Progenitor cell of endocrine pancreas (in vitro differentiated cells): ENCODE data around the gene SCUBE1. TPM values are rescaled to one million over a fixed set of nuclear protein-coding genes. Genes with fewer than 3 reads are reported as not detected.

ENCODE experiments used
- DNase-seq: peaks from one replicate; pipeline ENCODE4 v3.0.0; 2021; ENCODE audit warnings: low spot score; ENCODE audit not compliant: unreplicated experiment
- H3K27ac Mint-ChIP-seq: 2 replicates; pipeline ENCODE4 v1.8.0; 2021; ENCODE audit warnings: mild to moderate bottlenecking, moderate library complexity, mixed read lengths
- H3K27me3 Mint-ChIP-seq: 2 replicates; pipeline ENCODE4 v1.8.0; 2021; ENCODE audit warnings: mixed read lengths
- H3K36me3 Mint-ChIP-seq: 2 replicates; pipeline ENCODE4 v1.8.0; 2022; ENCODE audit warnings: mixed read lengths; ENCODE audit not compliant: insufficient read depth
- H3K4me1 Mint-ChIP-seq: 2 replicates; pipeline ENCODE4 v1.8.0; 2021; ENCODE audit warnings: low read depth, mixed read lengths
- H3K4me3 Mint-ChIP-seq: 2 replicates; pipeline ENCODE4 v1.8.0; 2021; ENCODE audit warnings: low read depth, mild to moderate bottlenecking, moderate library complexity, mixed read lengths
- H3K9me3 Mint-ChIP-seq: 2 replicates; pipeline ENCODE4 v1.8.0; 2021; ENCODE audit warnings: low read depth, mixed read lengths
- total RNA-seq: library from RNA; stranded (reverse); gene quantifications from 2 replicates; pipeline ENCODE4 v1.2.1, GENCODE V29; 2021
- TF ChIP-seq, protein P1 (sequence below): fragments of 200-600 bp; sonication (generic); IDR thresholded peaks from one replicate; pipeline ENCODE4 v1.5.0; 2021; ENCODE audit warnings: antibody characterized with exemption, mild to moderate bottlenecking; ENCODE audit not compliant: unreplicated experiment

SCUBE1 gene
- total RNA-seq, 1 donor from 2014 or later: 4.5 TPM

DNA sequence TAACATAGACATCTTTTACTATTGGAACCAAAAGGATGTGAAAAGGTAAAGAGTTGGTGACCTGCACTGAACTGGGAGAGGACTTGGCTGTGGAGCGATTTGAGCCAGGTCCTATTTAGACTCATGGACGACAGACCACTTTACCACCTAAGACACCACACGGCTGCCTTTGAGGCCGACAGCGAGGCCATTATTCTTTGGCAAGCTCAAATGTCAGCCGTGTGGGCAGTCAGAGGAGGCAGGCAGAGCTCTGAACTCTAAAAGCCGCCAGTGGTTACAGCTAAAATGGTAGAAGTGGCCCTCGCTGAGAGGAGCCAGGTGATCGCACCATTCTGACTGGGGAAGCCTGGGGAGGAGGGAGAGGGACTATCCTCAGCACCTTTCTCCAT, 50.5 kb downstream of the SCUBE1 start:
- H3K27me3 Mint-ChIP-seq: peaks cover 29% of the 10 kb centered on the region
- H3K36me3 Mint-ChIP-seq: no peaks in the 10 kb centered on the region
- TF ChIP-seq, protein P1, sequence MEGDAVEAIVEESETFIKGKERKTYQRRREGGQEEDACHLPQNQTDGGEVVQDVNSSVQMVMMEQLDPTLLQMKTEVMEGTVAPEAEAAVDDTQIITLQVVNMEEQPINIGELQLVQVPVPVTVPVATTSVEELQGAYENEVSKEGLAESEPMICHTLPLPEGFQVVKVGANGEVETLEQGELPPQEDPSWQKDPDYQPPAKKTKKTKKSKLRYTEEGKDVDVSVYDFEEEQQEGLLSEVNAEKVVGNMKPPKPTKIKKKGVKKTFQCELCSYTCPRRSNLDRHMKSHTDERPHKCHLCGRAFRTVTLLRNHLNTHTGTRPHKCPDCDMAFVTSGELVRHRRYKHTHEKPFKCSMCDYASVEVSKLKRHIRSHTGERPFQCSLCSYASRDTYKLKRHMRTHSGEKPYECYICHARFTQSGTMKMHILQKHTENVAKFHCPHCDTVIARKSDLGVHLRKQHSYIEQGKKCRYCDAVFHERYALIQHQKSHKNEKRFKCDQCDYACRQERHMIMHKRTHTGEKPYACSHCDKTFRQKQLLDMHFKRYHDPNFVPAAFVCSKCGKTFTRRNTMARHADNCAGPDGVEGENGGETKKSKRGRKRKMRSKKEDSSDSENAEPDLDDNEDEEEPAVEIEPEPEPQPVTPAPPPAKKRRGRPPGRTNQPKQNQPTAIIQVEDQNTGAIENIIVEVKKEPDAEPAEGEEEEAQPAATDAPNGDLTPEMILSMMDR: no peak
- no peak overlapping the region for H3K27ac Mint-ChIP-seq
- H3K4me3 Mint-ChIP-seq: no peak overlapping the region
- peaks cover 22% of the 10 kb centered on the region for H3K4me1 Mint-ChIP-seq
- DNase-seq: no peak
- H3K9me3 Mint-ChIP-seq: no peaks in the 10 kb centered on the region

DNA sequence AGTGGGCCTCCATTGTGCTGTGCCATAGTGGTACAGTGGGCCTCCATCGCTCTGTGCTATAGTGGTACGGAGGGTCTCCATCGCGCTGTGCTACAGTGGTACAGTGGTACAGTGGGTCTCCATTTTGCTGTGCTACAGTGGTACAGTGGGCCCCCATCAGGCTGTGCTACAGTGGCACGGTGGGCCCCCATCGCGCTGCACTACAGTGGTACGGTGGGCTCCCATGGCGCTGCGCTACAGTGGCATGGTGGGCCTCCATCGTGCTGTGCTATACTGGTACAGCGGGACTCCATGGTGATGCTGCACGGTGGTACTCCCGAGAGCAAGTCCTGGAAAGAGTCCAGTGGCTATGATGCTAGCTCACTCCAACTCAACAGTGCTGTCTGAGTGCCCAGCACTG, 51.8 kb downstream of the SCUBE1 start:
- Mint-ChIP-seq H3K36me3 (no peaks in the 10 kb centered on the region), H3K27me3 (peaks cover 32% of the 10 kb centered on the region), H3K4me3 (no peak overlapping the region), H3K9me3 (no peaks in the 10 kb centered on the region), H3K27ac (no peak overlapping the region), H3K4me1 (peaks cover 22% of the 10 kb centered on the region)
- TF ChIP-seq, protein P1: no peak
- no peak for DNase-seq

DNA sequence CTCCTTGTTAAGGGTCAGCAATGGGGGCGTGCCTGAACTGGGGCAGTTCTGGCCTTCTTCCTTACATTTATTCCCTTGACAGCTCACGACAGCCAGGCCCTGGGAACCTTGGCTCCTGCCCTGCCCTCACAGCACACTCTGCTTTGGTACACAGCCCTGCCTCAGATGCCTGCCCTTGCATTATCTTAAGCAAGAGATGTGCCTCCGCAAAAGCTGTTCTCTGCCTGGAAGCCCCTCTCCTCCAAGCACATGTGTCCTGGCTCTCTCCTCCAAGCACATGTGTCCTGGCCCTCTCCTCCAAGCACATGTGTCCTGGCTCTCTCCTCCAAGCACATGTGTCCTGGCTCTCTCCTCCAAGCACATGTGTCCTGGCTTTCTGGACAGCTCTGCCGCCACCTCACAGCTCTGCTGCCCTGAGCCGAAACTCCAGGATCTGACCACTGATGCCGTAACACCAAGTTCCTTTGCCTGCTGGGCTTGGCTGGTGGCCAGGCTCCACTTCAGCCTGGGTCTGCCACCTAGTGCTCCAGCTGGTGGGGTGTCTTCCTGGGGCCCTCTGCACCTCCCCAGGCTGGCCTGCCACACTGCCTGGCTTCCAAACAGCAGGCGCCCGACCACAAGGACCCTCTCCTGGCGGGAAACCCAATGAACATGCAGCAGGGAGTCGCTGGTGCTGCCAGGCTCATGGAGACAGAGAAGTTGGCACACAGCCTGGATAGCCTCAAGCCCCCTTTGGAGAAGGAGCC, 53.0 kb downstream of the SCUBE1 start:
- Mint-ChIP-seq H3K4me1 (peaks cover 20% of the 10 kb centered on the region), H3K4me3 (no peak overlapping the region), H3K36me3 (no peaks in the 10 kb centered on the region), H3K27ac (no peak overlapping the region), H3K27me3 (peaks cover 37% of the 10 kb centered on the region), H3K9me3 (no peaks in the 10 kb centered on the region)
- no peak for DNase-seq
- TF ChIP-seq, protein P1: no peak

DNA sequence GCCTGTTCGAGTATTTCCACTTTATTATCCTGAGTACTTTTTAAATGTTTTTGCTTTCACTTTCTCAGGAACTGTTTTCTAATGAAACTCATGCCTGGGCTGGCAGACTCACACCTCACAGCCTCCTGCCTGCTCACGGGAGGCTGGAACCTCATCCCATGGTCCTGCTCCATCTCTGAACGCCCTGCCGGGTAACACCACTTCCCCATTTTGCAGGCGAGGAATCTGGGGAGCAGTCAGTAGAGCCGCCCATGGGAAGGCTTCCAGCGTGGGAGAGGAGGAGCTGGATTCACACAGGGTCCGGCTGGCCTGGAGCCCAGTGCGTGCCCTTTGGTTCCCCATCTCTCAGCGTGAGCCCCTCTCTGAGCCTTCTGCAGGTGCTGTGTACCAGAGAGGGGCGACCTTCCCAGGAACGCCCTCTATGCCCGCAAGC, 53.6 kb downstream of the SCUBE1 start:
- Mint-ChIP-seq H3K9me3 (no peaks in the 10 kb centered on the region), H3K4me1 (peaks cover 17% of the 10 kb centered on the region), H3K36me3 (no peaks in the 10 kb centered on the region), H3K27me3 (peaks cover 41% of the 10 kb centered on the region), H3K4me3 (no peak overlapping the region), H3K27ac (no peak overlapping the region)
- no peak for DNase-seq
- TF ChIP-seq, protein P1: no peak

DNA sequence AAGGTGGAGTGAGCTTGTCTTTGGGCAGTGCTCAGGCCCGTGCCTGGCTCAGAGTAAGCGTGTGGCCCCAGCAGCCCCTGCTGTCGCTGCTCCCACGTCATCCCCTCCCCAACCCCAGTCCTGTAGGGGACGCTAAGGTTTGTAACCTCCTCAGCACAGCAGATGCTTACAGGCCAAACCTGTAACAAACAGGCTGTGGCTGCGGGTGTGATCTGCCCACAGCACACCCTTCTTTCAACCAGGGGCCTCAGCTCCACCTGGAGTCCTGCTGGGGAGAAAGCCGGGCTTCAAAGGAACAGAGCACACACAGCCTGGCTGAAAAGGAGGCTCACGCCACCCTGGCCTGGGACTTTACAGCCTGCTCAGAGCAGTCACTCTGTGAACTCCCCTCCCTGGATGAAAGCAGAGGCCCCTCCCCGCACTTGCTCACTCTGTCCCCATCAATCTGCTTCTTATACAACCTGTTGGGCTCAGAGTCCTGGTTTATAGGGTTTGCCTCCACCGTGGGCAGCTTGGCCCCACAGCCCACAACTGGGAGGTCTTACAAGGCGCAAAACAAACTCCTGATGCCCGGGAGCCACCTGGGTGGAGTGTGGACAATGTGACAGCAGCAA, 54.3 kb downstream of the SCUBE1 start:
- DNase-seq: no peak
- H3K4me3 Mint-ChIP-seq: no peak overlapping the region
- H3K27ac Mint-ChIP-seq: no peak overlapping the region
- peaks cover 46% of the 10 kb centered on the region for H3K27me3 Mint-ChIP-seq
- H3K36me3 Mint-ChIP-seq: no peaks in the 10 kb centered on the region
- no peaks in the 10 kb centered on the region for H3K9me3 Mint-ChIP-seq
- TF ChIP-seq, protein P1: no peak
- H3K4me1 Mint-ChIP-seq: peaks cover 14% of the 10 kb centered on the region
